OCI-LY7 (cell line): ENCODE results near the gene SFT2D2. TPM values are rescaled to one million over a fixed set of nuclear protein-coding genes. Genes with fewer than 3 reads are reported as not detected.

Experiments used
- BruUV-seq: library from RNA; stranded (reverse); fragments of 400-500 nt; replicated peaks from 2 replicates; lab custom pipeline; 2021; lab: Mats Ljungman, UMichigan
- CTCF ChIA-PET: fragments of 300-600 bp; sonication (Branson Sonifier 250); formaldehyde crosslinking; loops from one replicate; lab custom pipeline; 2022; ENCODE audit warnings: antibody characterized with exemption; ENCODE audit not compliant: unreplicated experiment; lab: Charles Lee
- POLR2A ChIA-PET: fragments of 300-600 bp; sonication (Branson Sonifier 250); formaldehyde crosslinking; loops from one replicate; lab custom pipeline; 2022; ENCODE audit warnings: antibody characterized with exemption; lab: Charles Lee
- DNase-seq: peaks from one replicate; pipeline ENCODE4 v3.0.0-alpha.2; 2015; ENCODE audit warnings: low spot score
- H2AFZ ChIP-seq: fragments of 200-600 bp; sonication (generic), shearing (Covaris generic); 2 replicates; pipeline ENCODE4 v1.6.1; 2014; ENCODE audit warnings: mild to moderate bottlenecking, antibody characterized with exemption, low read length, moderate library complexity
- H3K27ac ChIP-seq: fragments of 200-600 bp; sonication (generic); 2 replicates; pipeline ENCODE4 v1.5.1; 2014; ENCODE audit warnings: mixed run types, low read depth, mild to moderate bottlenecking, moderate library complexity, low read length, inconsistent platforms; ENCODE audit not compliant: poor library complexity, severe bottlenecking
- H3K36me3 ChIP-seq: fragments of 200-600 bp; sonication (generic); 2 replicates; pipeline ENCODE4 v1.6.1; 2014; ENCODE audit warnings: mild to moderate bottlenecking, antibody characterized with exemption, low read length, moderate library complexity, mixed read lengths; ENCODE audit not compliant: insufficient read depth
- H3K4me1 ChIP-seq: fragments of 200-600 bp; sonication (generic); 2 replicates; pipeline ENCODE4 v1.5.1; 2014; ENCODE audit warnings: mild to moderate bottlenecking, low read length; ENCODE audit not compliant: insufficient read depth, poor library complexity, severe bottlenecking
- H3K4me2 ChIP-seq: fragments of 200-600 bp; sonication (generic); 2 replicates; pipeline ENCODE4 v1.6.1; 2014; ENCODE audit warnings: mild to moderate bottlenecking, low read length
- H3K4me3 ChIP-seq: fragments of 200-600 bp; sonication (generic); 2 replicates; pipeline ENCODE4 v1.5.1; 2014; ENCODE audit warnings: mild to moderate bottlenecking, low read depth, low read length; ENCODE audit not compliant: poor library complexity, severe bottlenecking
- H3K79me2 ChIP-seq: fragments of 200-600 bp; sonication (generic); 2 replicates; pipeline ENCODE4 v1.6.1; 2016; ENCODE audit warnings: low read depth, mild to moderate bottlenecking, low read length, moderate library complexity, mixed read lengths; ENCODE audit not compliant: insufficient read depth
- H3K9me2 ChIP-seq: fragments of 200-600 bp; sonication (generic); 2 replicates; pipeline ENCODE4 v1.6.1; 2016; ENCODE audit warnings: mild to moderate bottlenecking, low read length, mixed read lengths; ENCODE audit not compliant: insufficient read depth
- H3K9me3 ChIP-seq: fragments of 200-600 bp; sonication (generic); 2 replicates; pipeline ENCODE4 v1.6.1; 2014; ENCODE audit warnings: mild to moderate bottlenecking, mixed run types, low read length, mixed read lengths
- H4K20me1 ChIP-seq: fragments of 200-600 bp; sonication (generic); 2 replicates; pipeline ENCODE4 v1.6.1; 2014; ENCODE audit warnings: mild to moderate bottlenecking, antibody characterized with exemption, low read length, moderate library complexity, mixed read lengths; ENCODE audit not compliant: insufficient read depth
- CTCF ChIP-seq: fragments of 200-600 bp; sonication (generic); conservative IDR thresholded peaks from 2 replicates; pipeline ENCODE4 v1.5.1; 2014; ENCODE audit warnings: mild to moderate bottlenecking, antibody characterized with exemption, low read length, moderate library complexity, mixed read lengths
- EZH2phosphoT487 ChIP-seq: fragments of 200-600 bp; sonication (generic); IDR thresholded peaks from 2 replicates; pipeline ENCODE4 v1.6.1; 2018; ENCODE audit warnings: low read depth, borderline replicate concordance, mild to moderate bottlenecking, mixed run types, antibody characterized with exemption, low read length, moderate library complexity, mixed read lengths
- intact Hi-C: fragments of 100-400 bp; cut with micrococcal nuclease; formaldehyde crosslinking; loops from one replicate; pipeline ENCODE4 v1.10.0; 2022; ENCODE audit not compliant: unreplicated experiment
- total RNA-seq, 2 experiments: library from RNA; depleted of rRNA in 1 of 2; stranded (reverse); fragments of >200 nt in 1 of 2; shearing (Covaris generic) in 1 of 2; gene quantifications; 2 replicates each; pipeline ENCODE4 v1.2.3, GENCODE V29; 2014 to 2022

Gene SFT2D2
- total RNA-seq, 2 experiments from 2014 or later = 22.3 to 50.0 TPM

- Histone ChIP-seq H3K79me2 (no peaks in the 10 kb centered on the region), H4K20me1 (no peaks in the 10 kb centered on the region), H3K9me3 (no peaks in the 10 kb centered on the region), H3K4me2 (no peak overlapping the region), H3K36me3 (no peaks in the 10 kb centered on the region), H3K4me1 (no peaks in the 10 kb centered on the region), H2AFZ (no peak overlapping the region), H3K4me3 (no peak overlapping the region), H3K27ac (no peak overlapping the region), H3K9me2 (no peaks in the 10 kb centered on the region)
- ChIA-PET POLR2A (interaction anchor here (0.6 kb wide), 2 partner anchors 33 to 129 kb away, joined by 3 to 5 read pairs; no protein-coding TSS in a partner anchor), CTCF (no interaction called here)
- intact Hi-C loops = no loop called here
- no TSS peak for BruUV-seq
- no peak for DNase-seq
- TF ChIP-seq CTCF (no peak), EZH2phosphoT487 (no peak)
These were observed 71.4 kb downstream of the SFT2D2 start for GRCh38 chr1:168297019-168297730.

- Histone ChIP-seq H3K36me3 (no peaks in the 10 kb centered on the region), H3K79me2 (no peaks in the 10 kb centered on the region), H3K4me2 (no peak overlapping the region), H3K4me3 (no peak overlapping the region), H3K9me2 (no peaks in the 10 kb centered on the region), H2AFZ (no peak overlapping the region), H3K27ac (no peak overlapping the region), H3K4me1 (no peaks in the 10 kb centered on the region), H3K9me3 (no peaks in the 10 kb centered on the region), H4K20me1 (no peaks in the 10 kb centered on the region)
- ChIA-PET POLR2A (no interaction called here), CTCF (no interaction called here)
- intact Hi-C loops = no loop called here
- no peak for DNase-seq
- BruUV-seq = no TSS peak
- TF ChIP-seq EZH2phosphoT487 (no peak), CTCF (no peak)
These were observed 72.6 kb downstream of the SFT2D2 start for GRCh38 chr1:168298446-168298845.

- Histone ChIP-seq H3K4me3 (no peak overlapping the region), H3K4me2 (no peak overlapping the region), H3K9me3 (no peaks in the 10 kb centered on the region), H3K9me2 (no peaks in the 10 kb centered on the region), H2AFZ (no peak overlapping the region), H3K36me3 (no peaks in the 10 kb centered on the region), H3K4me1 (no peaks in the 10 kb centered on the region), H3K27ac (no peak overlapping the region), H3K79me2 (no peaks in the 10 kb centered on the region), H4K20me1 (no peaks in the 10 kb centered on the region)
- ChIA-PET POLR2A (no interaction called here), CTCF (no interaction called here)
- DNase-seq = no peak
- no TSS peak for BruUV-seq
- no peak for TF ChIP-seq CTCF
- TF ChIP-seq EZH2phosphoT487 = no peak
- intact Hi-C loops = no loop called here
These were observed 74.8 kb downstream of the SFT2D2 start for GRCh38 chr1:168300626-168301025.
